ENCODE measurements around the gene TECPR2.
"Not testable (repeated sequence)": the region's sequence is repeated elsewhere in the genome, so short reads cannot be mapped to it uniquely, and the experiment has no call there.

The TECPR2 gene

GRCh38 chr14:102335163-102335562 is 27.6 kb upstream of the TECPR2 start:
- DNase-seq = no peak

GRCh38 chr14:102338724-102339123 is 24.0 kb upstream of the TECPR2 start:
- no peak for DNase-seq

- DNase-seq = no peak
Observed at GRCh38 chr14:102341566-102341965, 21.2 kb upstream of the TECPR2 start.

GRCh38 chr14:102342238-102342637 is 20.5 kb upstream of the TECPR2 start:
- DNase-seq = no peak

- no peak for DNase-seq
Observed at GRCh38 chr14:102344084-102344483, 18.7 kb upstream of the TECPR2 start.

- DNase-seq = no peak
Observed at GRCh38 chr14:102344485-102344884, 18.3 kb upstream of the TECPR2 start.

GRCh38 chr14:102345232-102345631 is 17.5 kb upstream of the TECPR2 start:
- DNase-seq = no peak

GRCh38 chr14:102346645-102347044 is 16.1 kb upstream of the TECPR2 start:
- no peak for DNase-seq

GRCh38 chr14:102348376-102348775 is 14.4 kb upstream of the TECPR2 start:
- no peak for DNase-seq

- no peak for DNase-seq
Observed at GRCh38 chr14:102351023-102351422, 11.7 kb upstream of the TECPR2 start.

- DNase-seq = not testable (repeated sequence)
Observed at GRCh38 chr14:102351593-102351992, 11.1 kb upstream of the TECPR2 start.

GRCh38 chr14:102352213-102352612 is 10.5 kb upstream of the TECPR2 start:
- DNase-seq = no peak

- no peak for DNase-seq
Observed at GRCh38 chr14:102353126-102353619, 9.6 kb upstream of the TECPR2 start.

- DNase-seq = no peak
Observed at GRCh38 chr14:102356280-102356679, 6.5 kb upstream of the TECPR2 start.

- DNase-seq = no peak
Observed at GRCh38 chr14:102359341-102359740, 3.4 kb upstream of the TECPR2 start.

GRCh38 chr14:102360388-102360787 is 2.4 kb upstream of the TECPR2 start:
- no peak for DNase-seq

GRCh38 chr14:102362084-102362483 is 657 bp upstream of the TECPR2 start:
- DNase-seq = no peak

GRCh38 chr14:102363182-102363943 is 622 bp downstream of the TECPR2 start:
- no peak for DNase-seq

- no peak for DNase-seq
Observed at GRCh38 chr14:102370305-102370809, 7.6 kb downstream of the TECPR2 start.

GRCh38 chr14:102371361-102371760 is 8.6 kb downstream of the TECPR2 start:
- no peak for DNase-seq

- no peak for DNase-seq
Observed at GRCh38 chr14:102373110-102373509, 10.4 kb downstream of the TECPR2 start.

GRCh38 chr14:102374264-102374663 is 11.5 kb downstream of the TECPR2 start:
- no peak for DNase-seq

GRCh38 chr14:102375119-102375518 is 12.4 kb downstream of the TECPR2 start:
- DNase-seq = no peak

- DNase-seq = no peak
Observed at GRCh38 chr14:102377696-102378095, 15.0 kb downstream of the TECPR2 start.

GRCh38 chr14:102378830-102379229 is 16.1 kb downstream of the TECPR2 start:
- DNase-seq = no peak

All from GOT3 (cell line).